Uterus (tissue), 4 donors: ENCODE results near the gene MYCN. TPM values are rescaled to one million over a fixed set of nuclear protein-coding genes. Genes with fewer than 3 reads are reported as not detected.

ENCODE experiments used
- DNase-seq, 2 donors: peaks; one replicate each; pipeline ENCODE4 v3.0.0-alpha.2; 2019 to 2020
- H3K27ac ChIP-seq, 2 donors: fragments of 200-600 bp; sonication (generic); 1 replicate in 1 of 2; 2 replicates in 1 of 2; pipeline ENCODE4 v1.5.1; 2016 to 2018
- H3K27me3 ChIP-seq, 2 donors: fragments of 200-600 bp; sonication (generic); one replicate each; pipeline ENCODE4 v1.5.1; 2018 to 2019; ENCODE audit warnings: control low read depth in 1 of 2
- H3K36me3 ChIP-seq, 2 donors: fragments of 200-600 bp; sonication (generic); one replicate each; pipeline ENCODE4 v1.5.1; 2019; ENCODE audit warnings: control low read depth in 1 of 2
- H3K4me1 ChIP-seq, 2 donors: fragments of 200-600 bp; sonication (generic); one replicate each; pipeline ENCODE4 v1.5.1; 2018 to 2019; ENCODE audit warnings: control low read depth in 1 of 2
- H3K4me3 ChIP-seq, 2 donors: fragments of 200-600 bp; sonication (generic); 1 replicate in 1 of 2; 2 replicates in 1 of 2; pipeline ENCODE4 v1.5.1; 2018 to 2019; ENCODE audit warnings: mild to moderate bottlenecking in 1 of 2
- H3K9me3 ChIP-seq, 2 donors: fragments of 200-600 bp; sonication (generic); one replicate each; pipeline ENCODE4 v1.5.1; 2019; ENCODE audit warnings: control low read depth in 1 of 2
- CTCF ChIP-seq, 4 experiments: fragments of 200-600 bp in 2 of 4; fragments of 450-650 bp in 2 of 4; sonication (generic) in 2 of 4; IDR thresholded peaks; one replicate each; pipeline ENCODE4 v1.5.1; 2016 to 2019; ENCODE audit warnings: antibody characterized with exemption in 4 of 4, mild to moderate bottlenecking in 2 of 4, moderate library complexity in 1 of 4
- POLR2A ChIP-seq, 2 donors: fragments of 450-650 bp; IDR thresholded peaks; one replicate each; pipeline ENCODE4 v1.6.1; 2016; ENCODE audit warnings: antibody characterized with exemption in 2 of 2, mild to moderate bottlenecking in 1 of 2, moderate library complexity in 1 of 2
- intact Hi-C: fragments of 100-400 bp; cut with DNase I; formaldehyde crosslinking; loops from one replicate; pipeline ENCODE4 v1.15.1; 2023; ENCODE audit warnings: low total_unique reads
- total RNA-seq, 4 donors: library from RNA; depleted of rRNA in 3 of 4; stranded (reverse); fragments of >200 nt in 3 of 4; gene quantifications; one replicate each; pipeline versions ENCODE4 v1.1.0 to v1.2.4, GENCODE V29; 2014 to 2023
- donor health status: DM: yes; HTN: yes; CAD: no.

MYCN gene
- total RNA-seq, 4 donors from 2014 or later = 1.3 to 4.1 (median 1.9) TPM; not detected in 1

- Histone ChIP-seq H3K36me3 (no peaks in the 10 kb centered on the region), H3K4me1 (peaks cover 0 to 18% of the 10 kb centered on the region in 2 donors), H3K9me3 (no peaks in the 10 kb centered on the region), H3K27me3 (peaks cover 3 to 7% of the 10 kb centered on the region in 2 donors), H3K4me3 (peak overlapping the region; percentile 30 to 44), H3K27ac (no peak overlapping the region)
- no peak for TF ChIP-seq POLR2A (IDR thresholded peaks at IDR 0.05)
- no peak for TF ChIP-seq CTCF (IDR thresholded peaks at IDR 0.05)
- intact Hi-C loops = no loop called here
- no peak for DNase-seq
These were observed 521 bp downstream of the MYCN start for GRCh38 chr2:15940661-15941480.

DNA sequence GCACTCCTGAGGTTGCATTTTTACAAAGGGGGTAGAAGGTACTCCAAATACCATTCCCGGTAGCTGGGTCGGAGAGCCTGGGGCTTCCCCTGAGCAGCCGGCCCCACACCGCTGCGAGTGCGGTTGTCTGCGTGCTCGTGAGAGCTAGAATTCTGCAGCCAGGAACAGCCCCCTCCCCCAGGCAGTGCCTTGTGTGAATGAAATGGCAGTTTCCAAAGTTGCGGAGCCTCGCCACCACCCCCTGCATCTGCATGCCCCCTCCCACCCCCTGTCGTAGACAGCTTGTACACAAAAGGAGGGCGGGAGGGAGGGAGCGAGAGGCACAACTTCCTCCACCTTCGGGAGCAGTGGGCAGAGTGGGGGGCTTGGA lies 1.1 kb downstream of the MYCN start:
- Histone ChIP-seq H3K27me3 (peaks cover 3 to 7% of the 10 kb centered on the region in 2 donors), H3K9me3 (no peaks in the 10 kb centered on the region), H3K4me3 (peak overlapping the region; percentile 30 to 44), H3K27ac (no peak overlapping the region), H3K36me3 (no peaks in the 10 kb centered on the region), H3K4me1 (peaks cover 0 to 18% of the 10 kb centered on the region in 2 donors)
- DNase-seq = no peak
- intact Hi-C loops = no loop called here
- TF ChIP-seq POLR2A (IDR thresholded peaks at IDR 0.05) = no peak
- no peak for TF ChIP-seq CTCF (IDR thresholded peaks at IDR 0.05)

- TF ChIP-seq POLR2A (IDR thresholded peaks at IDR 0.05) = no peak
- TF ChIP-seq CTCF (IDR thresholded peaks at IDR 0.05) = no peak
- peak in 1 of 2 donors; percentile 16 for DNase-seq
- no peak overlapping the region for H3K27ac ChIP-seq
- no peaks in the 10 kb centered on the region for H3K36me3 ChIP-seq
- intact Hi-C loops = no loop called here
- H3K4me1 ChIP-seq = peaks cover 0 to 18% of the 10 kb centered on the region in 2 donors
- H3K4me3 ChIP-seq = peak overlapping the region; percentile 30 to 44
- peaks cover 3 to 7% of the 10 kb centered on the region in 2 donors for H3K27me3 ChIP-seq
- H3K9me3 ChIP-seq = no peaks in the 10 kb centered on the region
These were observed 1.7 kb downstream of the MYCN start for GRCh38 chr2:15941871-15942710.

DNA sequence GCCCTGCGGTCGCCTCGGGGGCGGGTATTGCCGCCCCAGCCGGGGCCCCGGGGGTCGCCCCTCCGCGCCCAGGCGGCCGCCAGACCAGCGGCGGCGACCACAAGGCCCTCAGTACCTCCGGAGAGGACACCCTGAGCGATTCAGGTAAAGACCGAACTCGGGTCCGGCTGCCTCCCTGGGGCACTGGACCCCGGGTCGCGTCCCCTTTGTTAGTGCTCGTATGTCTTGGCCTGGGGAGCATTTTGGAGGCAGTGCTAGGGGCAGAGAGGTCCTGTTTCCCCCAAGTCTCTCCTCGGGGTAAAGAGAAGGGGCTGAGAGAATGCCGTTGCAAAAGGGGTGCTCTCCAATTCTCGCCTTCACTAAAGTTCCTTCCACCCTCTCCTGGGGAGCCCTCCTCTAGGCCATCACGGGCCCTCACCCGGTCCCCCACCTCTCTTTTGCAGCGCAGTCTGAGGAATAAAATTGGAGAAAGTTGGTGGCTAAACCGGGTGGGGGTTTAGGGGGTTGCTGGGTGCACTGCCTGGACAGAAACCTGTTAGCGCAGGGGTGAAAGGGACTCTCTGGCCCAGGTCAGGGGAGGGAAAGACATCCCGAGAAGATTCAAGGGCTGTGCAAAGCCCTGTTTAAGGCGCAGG lies 2.5 kb downstream of the MYCN start:
- peak overlapping the region in 1 of 2 donors; percentile 44 for H3K4me3 ChIP-seq
- no peak for DNase-seq
- no peaks in the 10 kb centered on the region for H3K9me3 ChIP-seq
- intact Hi-C loops = no loop called here
- peaks cover 3 to 7% of the 10 kb centered on the region in 2 donors for H3K27me3 ChIP-seq
- peaks cover 0 to 18% of the 10 kb centered on the region in 2 donors for H3K4me1 ChIP-seq
- no peaks in the 10 kb centered on the region for H3K36me3 ChIP-seq
- TF ChIP-seq POLR2A (IDR thresholded peaks at IDR 0.05) (no peak), CTCF (IDR thresholded peaks at IDR 0.05) (no peak)
- H3K27ac ChIP-seq = no peak overlapping the region
